BLaER1 treated with 17β-estradiol and CSF1 and Interleukin-3, amounts not matched to agents 10 nM and 100 nM (cell line): ENCODE data around the gene HAUS8.
A peak's percentile ranks its signal among the peaks of the same experiment; 100 is the strongest.
"Not testable (repeated sequence)": the region's sequence is repeated elsewhere in the genome, so short reads cannot be mapped to it uniquely, and the experiment has no call there.

ENCODE experiments used
- H3K27ac ChIP-seq, 11 experiments: shearing (Covaris generic); formaldehyde crosslinking; 2 replicates each; pipeline ENCODE4 v1.8.1; 2022
- H3K27me3 ChIP-seq, 11 experiments: shearing (Covaris generic); formaldehyde crosslinking; 2 replicates each; pipeline ENCODE4 v1.8.1; 2022
- H3K36me3 ChIP-seq, 11 experiments: shearing (Covaris generic); formaldehyde crosslinking; 2 replicates each; pipeline ENCODE4 v1.8.1; 2022
- H3K4me1 ChIP-seq, 10 experiments: shearing (Covaris generic); formaldehyde crosslinking; 2 replicates each; pipeline ENCODE4 v1.8.1; 2022
- H3K4me2 ChIP-seq, 11 experiments: shearing (Covaris generic); formaldehyde crosslinking; 2 replicates each; pipeline ENCODE4 v1.8.1; 2022
- H3K4me3 ChIP-seq, 10 experiments: shearing (Covaris generic); formaldehyde crosslinking; 2 replicates each; pipeline ENCODE4 v1.8.1; 2022
- H3K9ac ChIP-seq, 11 experiments: shearing (Covaris generic); formaldehyde crosslinking; 2 replicates each; pipeline ENCODE4 v1.8.1; 2022
- H3K9me3 ChIP-seq, 11 experiments: shearing (Covaris generic); formaldehyde crosslinking; replicated peaks in 1 of 11; 2 replicates each; pipeline ENCODE4 v1.8.1; 2022
- H4K20me1 ChIP-seq, 11 experiments: shearing (Covaris generic); formaldehyde crosslinking; 2 replicates each; pipeline ENCODE4 v1.8.1; 2022
- Cebpa-rat ChIP-seq, 11 experiments: shearing (Covaris generic); IDR thresholded peaks; 2 replicates each; pipeline ENCODE4 v1.8.1; 2022

The HAUS8 gene

DNA sequence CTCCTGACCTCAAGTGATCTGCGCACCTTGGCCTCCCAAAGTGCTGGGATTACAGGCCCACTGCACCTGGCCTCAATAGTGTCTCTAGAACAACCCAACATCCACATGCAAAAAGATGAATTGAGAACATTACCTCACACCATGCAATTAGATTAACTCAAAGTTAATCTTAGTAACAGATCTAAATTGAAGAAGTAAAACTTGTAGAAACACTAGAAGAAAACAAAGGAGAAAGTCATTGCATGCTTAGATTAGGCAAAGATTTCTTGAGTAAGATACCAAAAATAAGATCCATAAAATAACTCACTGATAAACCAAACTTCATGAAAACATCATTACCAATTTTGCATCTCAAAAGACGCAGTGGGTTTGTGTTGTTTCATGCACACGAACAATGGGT is 51.4 kb downstream of the HAUS8 start:
- Histone ChIP-seq H3K4me2 (peak overlapping the region in 1 of 11 experiments; percentile 92; a peak in 1 of 22 replicates), H3K4me3 (peak overlapping the region in 4 of 10 experiments; percentile 7 to 29 (median 25); a peak in 5 of 20 replicates), H4K20me1 (peaks cover 0 to 4% (median 0%) of the 10 kb centered on the region in 11 experiments; a peak in 1 of 22 replicates), H3K27me3 (peaks cover 15 to 33% (median 28%) of the 10 kb centered on the region in 11 experiments), H3K9me3 (peaks cover 23 to 45% (median 38%) of the 10 kb centered on the region in 11 experiments), H3K4me1 (peaks cover 53 to 73% (median 62%) of the 10 kb centered on the region in 10 experiments), H3K9ac (no peak overlapping the region), H3K27ac (no peak overlapping the region), H3K36me3 (peaks cover 0 to 26% (median 10%) of the 10 kb centered on the region in 11 experiments; a peak in 13 of 22 replicates)
- no peak for TF ChIP-seq Cebpa-rat (IDR thresholded peaks at IDR 0.05)

DNA sequence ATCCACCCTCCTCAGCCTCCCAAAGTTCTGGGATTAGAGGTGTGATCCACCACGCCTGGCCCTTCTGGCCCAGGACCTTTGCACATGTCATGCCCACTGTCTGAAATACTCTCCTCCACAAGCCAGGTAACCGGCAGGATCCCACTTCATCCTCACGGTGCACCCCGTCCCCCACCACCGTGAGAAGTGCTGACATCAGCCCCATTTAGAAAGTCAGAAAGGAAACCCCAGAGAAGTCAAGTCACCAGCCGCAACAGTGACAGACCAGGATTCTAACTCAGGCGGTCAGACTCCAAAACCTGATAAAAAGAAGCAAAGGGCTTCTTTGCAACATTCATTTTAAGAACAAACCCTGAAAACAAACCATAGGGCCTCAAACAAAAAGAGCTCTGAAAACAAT is 52.5 kb downstream of the HAUS8 start:
- Histone ChIP-seq H3K4me1 (peaks cover 46 to 66% (median 53%) of the 10 kb centered on the region in 10 experiments), H3K4me3 (peak overlapping the region in 7 of 10 experiments; percentile 0 to 41 (median 11); a peak in 10 of 20 replicates), H3K27ac (peak overlapping the region in 9 of 11 experiments; percentile 15 to 69 (median 55); a peak in 15 of 22 replicates), H3K27me3 (peaks cover 15 to 32% (median 24%) of the 10 kb centered on the region in 11 experiments), H3K9ac (peak overlapping the region in 3 of 11 experiments; percentile 21 to 41 (median 23); a peak in 5 of 22 replicates), H3K4me2 (peak overlapping the region in 10 of 11 experiments; percentile 60 to 92 (median 79); a peak in 20 of 22 replicates), H3K36me3 (peaks cover 0 to 26% (median 10%) of the 10 kb centered on the region in 11 experiments; a peak in 13 of 22 replicates), H4K20me1 (0 out of 22 replicates have a peak, but pooled peaks cover 0 to 4% (median 0%) of the 10 kb centered on the region in 11 experiments), H3K9me3 (peaks cover 23 to 45% (median 38%) of the 10 kb centered on the region in 11 experiments)
- no peak for TF ChIP-seq Cebpa-rat (IDR thresholded peaks at IDR 0.05)

DNA sequence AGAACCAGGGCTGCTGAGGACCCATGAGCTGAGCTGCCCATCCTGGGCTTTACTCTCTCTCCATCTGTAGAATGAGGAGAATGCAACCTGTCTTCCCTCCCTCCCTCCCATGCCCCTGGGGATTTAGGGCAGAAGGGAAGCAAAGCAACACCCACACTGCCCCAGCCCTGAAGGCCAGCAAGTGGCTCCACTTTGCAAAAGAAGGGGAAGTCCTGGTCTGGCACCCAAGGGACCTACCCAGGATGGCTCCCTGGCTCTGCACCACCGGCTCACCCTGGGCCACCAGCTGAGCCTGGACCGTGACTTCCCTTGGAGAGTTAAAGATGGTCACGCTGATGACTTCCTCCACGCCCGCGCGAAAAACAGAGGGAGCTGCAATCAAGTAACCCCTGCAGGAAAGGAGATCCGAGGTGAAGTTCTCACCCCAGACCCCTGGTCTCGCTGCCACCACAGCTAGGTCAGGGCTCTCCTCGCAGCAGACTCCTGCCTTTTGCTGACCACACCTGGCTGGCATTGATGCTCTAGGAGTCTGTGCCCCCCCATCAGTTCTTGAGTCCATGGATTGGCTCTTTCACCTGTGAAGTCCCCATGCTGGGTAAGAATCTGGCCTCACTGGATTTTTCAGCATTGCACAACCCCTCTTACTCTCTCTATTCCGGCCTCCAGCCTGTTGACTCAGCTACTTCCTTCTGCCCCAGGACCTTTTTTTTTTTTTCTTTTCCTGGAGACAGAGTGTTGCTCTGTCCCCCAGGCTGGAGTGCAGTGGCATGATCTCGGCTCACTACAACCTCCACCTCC is 53.3 kb downstream of the HAUS8 start:
- Histone ChIP-seq H3K27ac (peak overlapping the region in 9 of 11 experiments; percentile 15 to 70 (median 55); a peak in 16 of 22 replicates), H3K4me1 (peaks cover 39 to 61% (median 50%) of the 10 kb centered on the region in 10 experiments), H3K9me3 (peaks cover 23 to 52% (median 44%) of the 10 kb centered on the region in 11 experiments), H3K27me3 (peaks cover 11 to 25% (median 17%) of the 10 kb centered on the region in 11 experiments; a peak in 21 of 22 replicates), H3K4me2 (peak overlapping the region; percentile 60 to 92 (median 78)), H3K4me3 (peak overlapping the region in 6 of 10 experiments; percentile 0 to 41 (median 18); a peak in 9 of 20 replicates), H4K20me1 (no peaks in the 10 kb centered on the region), H3K9ac (peak overlapping the region in 6 of 11 experiments; percentile 21 to 49 (median 35); a peak in 7 of 22 replicates), H3K36me3 (peaks cover 0 to 26% (median 10%) of the 10 kb centered on the region in 11 experiments; a peak in 13 of 22 replicates)
- peak in 8 of 11 experiments; percentile 19 to 72 (median 55); a peak in 7 of 22 replicates for TF ChIP-seq Cebpa-rat (IDR thresholded peaks at IDR 0.05)

DNA sequence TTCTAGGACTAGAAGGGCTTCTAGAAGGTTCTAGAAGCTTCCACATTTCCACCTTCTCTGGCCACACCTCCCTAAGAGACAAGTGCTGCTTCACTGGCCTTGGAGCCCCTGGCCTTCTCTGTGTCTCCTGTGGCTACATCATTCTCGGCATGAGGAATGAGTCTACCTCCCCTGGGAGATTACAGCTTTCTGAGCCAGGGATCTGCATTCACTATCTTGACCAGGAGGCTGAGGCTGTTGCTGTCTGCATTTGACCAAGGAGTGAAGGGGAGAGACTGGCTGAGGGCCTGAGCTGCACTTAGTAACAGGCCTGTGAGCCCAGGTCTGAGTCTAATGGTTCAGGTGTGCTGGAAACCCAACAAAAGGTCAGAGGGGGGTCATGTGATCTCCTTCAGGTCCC is 53.9 kb downstream of the HAUS8 start:
- Histone ChIP-seq H3K4me3 (peak overlapping the region in 2 of 10 experiments; percentile 23 to 33; a peak in 3 of 20 replicates), H4K20me1 (no peaks in the 10 kb centered on the region), H3K27ac (peak overlapping the region in 9 of 11 experiments; percentile 6 to 64 (median 48); a peak in 16 of 22 replicates), H3K4me2 (peak overlapping the region; percentile 60 to 92 (median 78)), H3K36me3 (peaks cover 0 to 26% (median 10%) of the 10 kb centered on the region in 11 experiments; a peak in 13 of 22 replicates), H3K27me3 (peaks cover 7 to 22% (median 12%) of the 10 kb centered on the region in 11 experiments; a peak in 21 of 22 replicates), H3K9ac (no peak overlapping the region; a peak in 2 of 22 replicates), H3K4me1 (peaks cover 36 to 57% (median 48%) of the 10 kb centered on the region in 10 experiments), H3K9me3 (peaks cover 23 to 58% (median 46%) of the 10 kb centered on the region in 11 experiments)
- TF ChIP-seq Cebpa-rat (IDR thresholded peaks at IDR 0.05) = no peak

DNA sequence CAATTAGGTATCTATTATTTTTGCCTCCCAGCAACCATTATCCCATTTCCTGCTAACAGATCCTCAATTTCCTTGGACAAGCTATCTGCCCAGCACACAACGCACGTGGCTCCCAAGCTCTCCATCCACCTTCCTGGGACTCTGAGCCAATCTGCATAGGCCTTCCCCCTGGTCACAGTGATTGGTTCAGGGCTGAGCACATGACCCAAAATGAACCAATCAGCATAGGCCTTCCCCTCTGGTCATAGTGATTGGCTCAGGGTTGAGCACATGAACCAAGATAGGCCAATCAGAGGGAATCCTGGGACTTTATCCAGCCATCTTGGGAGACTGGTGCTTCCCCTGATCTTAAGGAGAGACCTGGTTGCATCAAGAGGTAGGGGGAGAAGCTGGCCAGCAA is 54.4 kb downstream of the HAUS8 start:
- Histone ChIP-seq H3K9me3 (peaks cover 23 to 63% (median 46%) of the 10 kb centered on the region in 11 experiments), H3K36me3 (peaks cover 0 to 26% (median 10%) of the 10 kb centered on the region in 11 experiments; a peak in 13 of 22 replicates), H3K4me1 (peaks cover 31 to 52% (median 42%) of the 10 kb centered on the region in 10 experiments), H3K9ac (no peak overlapping the region), H4K20me1 (no peaks in the 10 kb centered on the region), H3K4me3 (peak overlapping the region in 2 of 10 experiments; percentile 23 to 33; a peak in 2 of 20 replicates), H3K4me2 (peak overlapping the region; percentile 60 to 92 (median 78); a peak in 21 of 22 replicates), H3K27ac (peak overlapping the region in 9 of 11 experiments; percentile 6 to 64 (median 48); a peak in 15 of 22 replicates), H3K27me3 (peaks cover 2 to 16% (median 7%) of the 10 kb centered on the region in 11 experiments; a peak in 21 of 22 replicates)
- TF ChIP-seq Cebpa-rat (IDR thresholded peaks at IDR 0.05) = no peak

DNA sequence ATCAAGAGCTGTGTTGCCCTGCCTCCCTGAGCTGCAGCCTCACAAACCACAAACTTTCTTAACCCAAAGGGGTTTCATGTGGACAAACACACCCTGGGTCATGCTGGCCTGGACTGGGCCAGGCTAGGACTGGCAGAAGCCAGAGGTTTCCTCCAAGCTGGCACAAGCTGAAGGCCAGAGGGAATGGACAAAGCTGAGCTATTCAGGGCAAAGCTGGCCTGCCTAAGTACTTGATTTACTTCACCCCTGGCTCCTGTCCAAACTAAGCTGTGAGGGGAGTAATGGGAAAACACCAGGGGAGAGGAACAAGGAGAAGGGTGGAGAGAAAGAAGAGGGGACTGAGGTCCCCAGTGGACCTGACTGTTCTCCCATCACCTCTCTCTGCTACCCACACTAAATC is 54.9 kb downstream of the HAUS8 start:
- peaks cover 0 to 26% (median 10%) of the 10 kb centered on the region in 11 experiments; a peak in 13 of 22 replicates for H3K36me3 ChIP-seq
- peak overlapping the region in 4 of 11 experiments; percentile 0 to 63 (median 52); a peak in 5 of 22 replicates for H3K27ac ChIP-seq
- no peak overlapping the region for H3K9ac ChIP-seq
- H3K4me2 ChIP-seq = peak overlapping the region; percentile 60 to 92 (median 78); a peak in 15 of 22 replicates
- peaks cover 0 to 12% (median 3%) of the 10 kb centered on the region in 11 experiments; a peak in 19 of 22 replicates for H3K27me3 ChIP-seq
- no peaks in the 10 kb centered on the region for H4K20me1 ChIP-seq
- H3K4me3 ChIP-seq = 0 out of 20 replicates have a peak overlapping the region, but pooled peaks of 1 of the 10 experiments have one; percentile 33
- TF ChIP-seq Cebpa-rat (IDR thresholded peaks at IDR 0.05) = no peak
- peaks cover 23 to 64% (median 48%) of the 10 kb centered on the region in 11 experiments for H3K9me3 ChIP-seq
- peaks cover 27 to 48% (median 38%) of the 10 kb centered on the region in 10 experiments for H3K4me1 ChIP-seq

DNA sequence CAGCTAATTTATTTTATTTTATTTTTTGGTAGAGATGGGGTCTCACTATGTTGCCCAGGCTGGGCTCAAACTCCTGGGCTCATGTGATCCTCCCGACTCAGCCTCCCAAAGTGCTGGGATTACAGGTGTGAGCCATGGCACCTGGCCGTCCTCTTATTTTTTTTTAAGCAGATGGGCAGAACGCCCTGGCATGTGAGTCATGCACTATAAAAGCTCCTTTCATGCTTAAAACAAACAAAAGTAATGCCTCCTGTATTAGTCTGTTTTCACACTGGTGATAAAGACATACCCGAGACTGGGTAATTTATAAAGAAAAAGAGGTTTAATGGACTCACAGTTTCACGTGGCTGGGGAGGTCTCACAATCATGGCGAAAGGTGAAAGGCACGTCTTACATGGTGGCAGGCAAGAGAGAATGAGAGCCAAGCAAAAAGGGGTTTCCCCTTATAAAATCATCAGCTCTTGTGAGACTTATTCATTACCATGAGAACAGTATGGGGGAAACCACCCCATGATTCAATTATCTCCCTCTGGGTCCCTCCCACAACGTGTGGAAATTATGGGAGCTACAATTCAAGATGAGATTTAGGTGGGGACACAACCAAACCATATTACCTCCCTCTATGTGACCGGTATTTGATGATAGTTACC is 60.9 kb downstream of the HAUS8 start:
- not testable (repeated sequence) for H3K27me3 ChIP-seq, H4K20me1 ChIP-seq, H3K27ac ChIP-seq, H3K9ac ChIP-seq, H3K4me3 ChIP-seq, H3K4me2 ChIP-seq
- Histone ChIP-seq H3K4me1 (peaks cover 0 to 15% (median 12%) of the 10 kb centered on the region in 10 experiments; a peak in 16 of 20 replicates), H3K9me3 (peaks cover 14 to 46% (median 24%) of the 10 kb centered on the region in 11 experiments), H3K36me3 (peaks cover 0 to 14% (median 0%) of the 10 kb centered on the region in 11 experiments; a peak in 4 of 22 replicates)

DNA sequence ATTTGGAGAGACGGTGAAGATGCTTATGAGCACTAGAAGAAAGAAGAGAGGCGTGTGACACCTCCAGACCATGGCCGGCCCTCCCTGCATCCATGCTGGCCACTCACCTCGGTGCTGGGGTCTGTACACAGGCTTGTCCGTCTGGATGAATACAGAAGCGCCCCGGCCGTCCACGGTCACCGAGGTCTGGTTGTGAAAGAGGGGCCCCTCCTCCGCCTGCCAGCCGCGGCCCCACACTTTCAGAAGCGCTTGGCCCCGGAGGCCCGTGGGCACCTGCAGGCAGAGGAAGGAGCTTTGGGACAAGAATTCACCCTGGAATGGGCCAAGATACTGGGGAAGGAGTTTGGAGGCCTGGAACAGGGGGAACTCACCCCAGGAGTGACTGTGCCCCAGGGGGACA is 63.8 kb downstream of the HAUS8 start:
- Histone ChIP-seq H3K27ac (no peak overlapping the region), H3K9me3 (peaks cover 14 to 43% (median 25%) of the 10 kb centered on the region in 11 experiments), H4K20me1 (no peaks in the 10 kb centered on the region), H3K27me3 (no peaks in the 10 kb centered on the region), H3K4me3 (no peak overlapping the region), H3K36me3 (peaks cover 0 to 18% (median 0%) of the 10 kb centered on the region in 11 experiments; a peak in 4 of 22 replicates), H3K4me1 (peaks cover 12 to 26% (median 14%) of the 10 kb centered on the region in 10 experiments), H3K4me2 (peak overlapping the region in 9 of 11 experiments; percentile 18 to 69 (median 55); a peak in 17 of 22 replicates), H3K9ac (no peak overlapping the region)
- TF ChIP-seq Cebpa-rat (IDR thresholded peaks at IDR 0.05) = no peak
